Fibroblast of peridontal ligament (primary cell): Measurements from ENCODE around the gene PLGLB1.
"Not testable (repeated sequence)": the region's sequence is repeated elsewhere in the genome, so short reads cannot be mapped to it uniquely, and the experiment has no call there.

Source experiments
- DNase-seq: peaks from one replicate; pipeline ENCODE4 v3.0.0-alpha.2; 2010; ENCODE audit errors: extremely low read depth

PLGLB1 gene

GRCh38 chr2:87021744-87022143 lies at the start of gene PLGLB1:
PLGLB1 (minus strand) TSS chr2:87021844; CDS start chr2:87021783, 61 bp downstream.
- DNase-seq = not testable (repeated sequence)

GRCh38 chr2:87064305-87064704 lies 42.7 kb upstream of the PLGLB1 start:
- not testable (repeated sequence) for DNase-seq

GRCh38 chr2:87063431-87063830 lies 41.8 kb upstream of the PLGLB1 start:
- DNase-seq = not testable (repeated sequence)

- DNase-seq = not testable (repeated sequence)
Measured at GRCh38 chr2:87061519-87061918, 39.9 kb upstream of the PLGLB1 start.

- not testable (repeated sequence) for DNase-seq
Measured at GRCh38 chr2:87057606-87058005, 36.0 kb upstream of the PLGLB1 start.

GRCh38 chr2:87056843-87057242 lies 35.2 kb upstream of the PLGLB1 start:
- not testable (repeated sequence) for DNase-seq

- not testable (repeated sequence) for DNase-seq
Measured at GRCh38 chr2:87056435-87056834, 34.8 kb upstream of the PLGLB1 start.

GRCh38 chr2:87054375-87054774 lies 32.7 kb upstream of the PLGLB1 start:
- DNase-seq = not testable (repeated sequence)

GRCh38 chr2:87041321-87041978 lies 19.8 kb upstream of the PLGLB1 start:
- not testable (repeated sequence) for DNase-seq

GRCh38 chr2:87028607-87029006 lies 7.0 kb upstream of the PLGLB1 start:
- not testable (repeated sequence) for DNase-seq

GRCh38 chr2:87026816-87027215 lies 5.2 kb upstream of the PLGLB1 start:
- not testable (repeated sequence) for DNase-seq

- not testable (repeated sequence) for DNase-seq
Measured at GRCh38 chr2:87025927-87026326, 4.3 kb upstream of the PLGLB1 start.

- not testable (repeated sequence) for DNase-seq
Measured at GRCh38 chr2:87023988-87024615, 2.5 kb upstream of the PLGLB1 start.

GRCh38 chr2:87021043-87021442 lies 601 bp downstream of the PLGLB1 start:
- not testable (repeated sequence) for DNase-seq

GRCh38 chr2:87019053-87019452 lies 2.6 kb downstream of the PLGLB1 start:
- DNase-seq = not testable (repeated sequence)

- DNase-seq = not testable (repeated sequence)
Measured at GRCh38 chr2:87014489-87015169, 7.0 kb downstream of the PLGLB1 start.

- DNase-seq = not testable (repeated sequence)
Measured at GRCh38 chr2:87004398-87004797, 17.2 kb downstream of the PLGLB1 start.
